ENCODE results near the gene VPS41.

VPS41 gene

GRCh38 chr7:38839851-38840250 lies 69.1 kb downstream of the VPS41 start:
- TF ChIP-seq CTCF (IDR thresholded peaks at IDR 0.05; ENCODE audit: control insufficient read depth, insufficient read depth, low read depth, low read length, missing control alignments) = no peak
- H3K4me3 ChIP-seq (ENCODE audit: control insufficient read depth, low read depth, low read length) = no peak overlapping the region
- DNase-seq (ENCODE audit: low read depth) = no peak

- no peak overlapping the region for H3K4me3 ChIP-seq (ENCODE audit: control insufficient read depth, low read depth, low read length)
- DNase-seq (ENCODE audit: low read depth) = no peak
- no peak for TF ChIP-seq CTCF (IDR thresholded peaks at IDR 0.05; ENCODE audit: control insufficient read depth, insufficient read depth, low read depth, low read length, missing control alignments)
These were observed 70.1 kb downstream of the VPS41 start for GRCh38 chr7:38838725-38839385.

- no peak for DNase-seq (ENCODE audit: low read depth)
- H3K4me3 ChIP-seq (ENCODE audit: control insufficient read depth, low read depth, low read length) = no peak overlapping the region
- TF ChIP-seq CTCF (IDR thresholded peaks at IDR 0.05; ENCODE audit: control insufficient read depth, insufficient read depth, low read depth, low read length, missing control alignments) = no peak
These were observed 74.6 kb downstream of the VPS41 start for GRCh38 chr7:38834357-38834756.

GRCh38 chr7:38833329-38833728 lies 75.7 kb downstream of the VPS41 start:
- DNase-seq (ENCODE audit: low read depth) = no peak
- no peak for TF ChIP-seq CTCF (IDR thresholded peaks at IDR 0.05; ENCODE audit: control insufficient read depth, insufficient read depth, low read depth, low read length, missing control alignments)
- no peak overlapping the region for H3K4me3 ChIP-seq (ENCODE audit: control insufficient read depth, low read depth, low read length)

- no peak for DNase-seq (ENCODE audit: low read depth)
- no peak overlapping the region for H3K4me3 ChIP-seq (ENCODE audit: control insufficient read depth, low read depth, low read length)
These were observed 77.6 kb downstream of the VPS41 start for GRCh38 chr7:38831259-38831996.

GRCh38 chr7:38830826-38831225 lies 78.2 kb downstream of the VPS41 start:
- no peak overlapping the region for H3K4me3 ChIP-seq (ENCODE audit: control insufficient read depth, low read depth, low read length)
- DNase-seq (ENCODE audit: low read depth) = no peak
- TF ChIP-seq CTCF (IDR thresholded peaks at IDR 0.05; ENCODE audit: control insufficient read depth, insufficient read depth, low read depth, low read length, missing control alignments) = no peak

More at GRCh38 chr7:38831259-38831996, 77.6 kb downstream of the VPS41 start:
- no peak for TF ChIP-seq CTCF (IDR thresholded peaks at IDR 0.05; ENCODE audit: control insufficient read depth, insufficient read depth, low read depth, low read length, missing control alignments)

All from AG09309 (cell line).